Endothelial cell of hepatic sinusoid (primary cell): ENCODE data around the gene ZNF615.
"Not testable (repeated sequence)": the region's sequence is repeated elsewhere in the genome, so short reads cannot be mapped to it uniquely, and the experiment has no call there.

Experiments used
- in situ Hi-C: cut with HindIII; loops from 2 replicates; pipeline ENCODE4 v1.10.0; 2017; ENCODE audit warnings: low sequenced_read_pairs

Gene ZNF615

GRCh38 chr19:52007806-52008557 lies at the start of gene ZNF615:
Gene ZNF615, minus strand, starts transcription at chr19:52008211. Its CDS starts 4,500 bp downstream, at chr19:52003711.
- in situ Hi-C loops = no loop called here

GRCh38 chr19:52056480-52056879 lies 48.5 kb upstream of the ZNF615 start:
- in situ Hi-C loops = not testable (repeated sequence)

DNA sequence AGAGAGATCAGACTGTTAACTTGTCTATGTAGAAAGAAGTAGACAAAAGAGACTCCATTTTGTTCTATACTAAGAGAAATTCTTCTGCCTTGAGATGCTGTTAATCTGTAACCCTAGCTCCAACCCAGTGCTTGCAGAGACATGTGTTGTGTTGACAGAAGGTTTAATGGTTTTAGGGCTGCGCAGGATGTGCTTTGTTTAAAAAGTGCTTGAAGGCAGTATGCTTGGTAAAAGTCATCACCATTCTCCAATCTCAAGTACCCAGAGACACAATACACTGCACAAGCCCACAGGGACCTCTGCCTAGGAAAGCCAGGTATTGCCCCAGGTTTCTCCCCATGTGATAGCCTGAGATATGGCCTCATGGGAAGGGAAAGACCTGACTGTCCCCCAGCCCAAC lies 43.7 kb upstream of the ZNF615 start:
- in situ Hi-C loops = not testable (repeated sequence)

DNA sequence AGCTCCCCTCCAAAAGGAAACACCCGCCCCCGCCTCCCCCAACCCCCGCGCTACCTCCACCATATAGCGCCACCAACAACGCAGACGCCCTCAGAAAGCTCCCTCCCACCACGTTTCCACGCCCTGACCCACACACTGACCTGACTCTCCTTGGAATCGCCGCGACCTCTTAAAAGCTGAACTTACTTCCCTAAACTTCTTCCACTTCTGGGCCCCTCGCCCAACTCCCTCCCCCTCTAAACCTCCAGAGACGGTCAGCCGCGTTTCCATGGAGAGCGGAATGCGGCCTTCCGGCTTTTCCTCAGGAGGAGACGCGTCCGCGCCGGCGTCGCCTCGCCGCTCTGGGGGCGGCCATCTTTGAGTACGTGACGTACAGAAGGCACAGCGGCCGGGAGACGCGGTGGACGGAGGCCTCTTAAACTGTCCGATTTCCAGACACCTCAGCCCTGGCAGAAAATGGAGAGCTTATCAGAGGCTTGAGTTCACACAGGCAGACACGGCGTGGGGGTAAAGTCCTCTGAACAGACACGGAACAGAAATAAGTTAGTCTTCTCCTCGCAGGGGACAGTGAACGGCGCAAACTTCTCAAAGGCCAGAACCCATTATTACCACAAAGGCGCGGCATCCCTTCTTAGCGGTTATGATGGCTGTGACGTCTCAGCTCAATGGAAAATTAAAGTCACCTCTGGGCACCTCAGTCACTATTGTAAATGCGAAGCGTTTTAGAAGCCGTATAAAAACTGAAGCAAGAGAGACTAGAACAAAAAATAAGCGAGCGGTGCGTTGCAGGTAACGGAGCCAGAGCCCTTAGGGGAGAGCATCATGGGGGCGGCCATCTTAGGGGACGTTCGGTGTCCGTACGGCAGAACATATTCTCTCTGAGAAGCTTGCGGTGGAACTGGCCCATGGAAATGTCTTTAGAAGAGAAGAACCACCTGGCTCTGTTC lies 40.8 kb upstream of the ZNF615 start, which contains the start of gene ZNF432:
TSS of gene ZNF432 (minus strand) at position 284 of the 947 bp plus-strand sequence. CDS start 1,970 bp downstream, outside the sequence.
- in situ Hi-C loops = no loop called here

- in situ Hi-C loops = no loop called here
These were observed 31.2 kb upstream of the ZNF615 start for GRCh38 chr19:52039169-52039568.

DNA sequence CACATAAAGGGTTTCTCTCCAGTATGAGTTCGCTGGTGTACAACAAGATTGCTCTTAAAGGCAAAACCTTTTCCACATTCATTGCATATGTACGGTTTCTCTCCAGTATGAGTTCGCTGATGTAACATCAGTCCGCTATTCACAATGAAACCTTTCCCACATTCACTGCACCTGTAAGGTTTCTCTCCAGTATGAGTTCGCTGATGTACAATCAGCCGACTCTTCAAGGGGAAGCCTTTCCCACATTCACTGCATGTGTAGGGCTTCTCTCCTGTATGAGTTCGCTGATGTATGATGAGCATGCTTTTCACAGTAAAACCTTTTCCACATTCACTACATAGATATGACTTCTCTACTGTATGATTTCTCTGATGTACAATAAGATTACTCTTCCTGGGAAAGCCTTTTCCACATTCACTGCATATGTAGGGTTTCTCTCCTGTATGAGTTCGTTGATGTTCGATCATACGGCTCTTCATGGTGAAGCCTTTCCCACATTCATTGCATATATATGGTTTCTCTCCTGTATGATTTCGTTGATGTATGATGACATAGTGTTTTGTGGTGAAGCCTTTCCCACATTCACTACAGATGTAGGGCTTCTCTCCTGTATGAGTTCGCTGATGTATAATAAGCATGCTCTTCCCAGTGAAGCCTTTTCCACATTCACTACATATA lies 26.2 kb upstream of the ZNF615 start:
- in situ Hi-C loops = no loop called here

GRCh38 chr19:52028780-52029123 lies 20.7 kb upstream of the ZNF615 start:
- in situ Hi-C loops = no loop called here

DNA sequence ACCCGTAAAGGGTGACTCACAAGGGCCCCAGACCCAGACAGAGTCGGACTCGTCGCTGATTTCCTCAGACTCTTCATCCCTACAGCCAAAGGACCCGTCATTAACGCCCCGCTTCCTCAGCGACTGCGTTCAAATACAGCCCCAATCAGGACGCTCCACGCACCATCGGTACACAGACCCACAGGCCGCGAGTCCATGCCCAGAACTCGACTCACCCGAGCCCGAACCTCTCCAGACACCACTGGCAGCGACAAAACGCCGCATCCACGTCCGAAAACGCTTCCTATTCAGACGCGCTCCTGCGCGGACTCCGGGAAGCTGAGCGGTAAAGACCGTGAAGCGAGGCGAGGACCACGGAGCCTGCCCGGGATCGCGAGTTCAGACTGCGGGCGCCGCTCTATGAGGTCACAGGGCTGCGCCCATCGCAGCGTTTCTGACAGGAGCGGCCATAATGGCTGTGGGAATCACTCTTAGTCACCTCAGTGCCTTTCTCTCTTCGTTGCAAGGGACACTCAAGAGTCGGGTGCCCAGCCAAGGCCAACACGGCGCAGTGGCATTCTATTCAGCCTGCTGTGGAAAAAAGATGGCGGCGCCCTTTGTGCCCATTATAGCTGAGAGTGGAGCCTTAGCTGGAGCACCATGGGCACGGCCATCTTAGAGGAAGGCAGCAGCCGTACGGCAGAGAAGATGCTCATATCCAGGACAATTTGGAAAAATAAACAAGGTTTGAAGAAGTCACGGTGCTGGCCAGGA lies 20.2 kb upstream of the ZNF615 start, which contains the start of gene ZNF614:
TSS of gene ZNF614 (minus strand) at position 353 of the 753 bp plus-strand sequence. CDS start 2,634 bp downstream, outside the sequence.
- in situ Hi-C loops = no loop called here

DNA sequence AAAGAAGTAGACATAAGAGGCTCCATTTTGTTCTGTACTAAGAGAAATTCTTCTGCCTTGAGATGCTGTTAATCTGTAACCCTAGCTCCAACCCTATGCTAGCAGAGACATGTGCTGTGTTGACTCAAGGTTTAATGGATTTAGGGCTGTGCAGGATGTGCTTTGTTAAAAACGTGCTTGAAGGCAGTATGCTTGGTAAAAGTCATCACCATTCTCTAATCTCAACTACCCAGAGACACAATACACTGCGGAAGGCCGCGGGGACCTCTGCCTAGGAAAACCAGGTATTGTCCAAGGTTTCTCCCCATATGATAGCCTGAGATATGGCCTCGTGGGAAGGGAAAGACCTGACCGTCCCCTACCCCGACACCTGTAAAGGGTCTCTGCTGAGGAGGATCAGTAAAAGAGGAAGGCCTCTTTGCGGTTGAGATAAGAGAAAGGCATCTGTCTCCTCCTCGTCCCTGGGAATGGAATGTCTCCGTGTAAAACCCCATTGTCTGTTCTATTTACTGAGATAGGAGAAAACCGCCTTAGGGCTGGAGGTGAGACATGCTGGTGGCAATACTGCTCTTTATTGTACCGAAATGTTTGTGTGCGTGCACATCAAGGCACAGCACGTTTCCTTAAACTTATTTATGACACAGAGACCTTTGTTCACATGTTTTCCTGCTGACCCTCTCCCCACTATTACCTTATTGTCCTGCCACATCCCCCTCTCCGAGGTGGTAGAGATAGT lies 18.4 kb upstream of the ZNF615 start:
- in situ Hi-C loops = not testable (repeated sequence)

DNA sequence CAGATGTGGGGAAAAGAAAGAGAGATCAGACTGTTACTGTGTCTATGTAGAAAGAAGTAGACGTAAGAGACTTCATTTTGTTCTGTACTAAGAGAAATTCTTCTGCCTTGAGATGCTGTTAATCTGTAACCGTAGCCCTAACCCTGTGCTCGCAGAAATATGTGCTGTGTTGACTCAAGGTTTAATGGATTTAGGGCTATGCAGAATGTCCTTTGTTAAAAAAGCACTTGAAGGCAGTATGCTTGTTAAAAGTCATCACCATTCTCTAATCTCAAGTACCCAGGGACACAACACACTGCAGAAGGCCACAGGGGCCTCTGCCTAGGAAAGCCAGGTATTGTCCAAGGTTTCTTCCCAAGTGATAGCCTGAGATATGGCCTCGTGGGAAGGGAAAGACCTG lies 16.5 kb upstream of the ZNF615 start:
- in situ Hi-C loops = not testable (repeated sequence)

DNA sequence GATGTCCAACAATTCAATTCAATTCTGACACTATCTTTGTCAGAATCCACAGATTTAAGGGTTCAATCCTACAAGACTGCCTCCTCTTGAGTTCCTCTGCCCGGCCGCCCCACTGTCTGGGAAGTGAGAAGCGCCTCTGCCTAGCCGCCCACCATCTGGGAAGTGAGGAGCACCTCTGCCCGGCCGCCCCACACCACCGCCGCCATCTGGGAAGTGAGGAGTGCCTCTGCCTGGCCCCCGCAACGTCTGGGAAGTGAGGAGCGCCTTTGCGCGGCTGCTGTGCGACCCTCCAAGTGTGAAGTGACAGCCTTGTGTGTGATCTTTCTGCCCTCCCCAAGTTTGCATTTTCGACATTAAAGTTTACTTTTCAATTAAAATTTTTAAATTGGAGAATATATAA lies 14.2 kb upstream of the ZNF615 start:
- in situ Hi-C loops = no loop called here

- in situ Hi-C loops = no loop called here
These were observed 12.5 kb upstream of the ZNF615 start for GRCh38 chr19:52020506-52020905.

DNA sequence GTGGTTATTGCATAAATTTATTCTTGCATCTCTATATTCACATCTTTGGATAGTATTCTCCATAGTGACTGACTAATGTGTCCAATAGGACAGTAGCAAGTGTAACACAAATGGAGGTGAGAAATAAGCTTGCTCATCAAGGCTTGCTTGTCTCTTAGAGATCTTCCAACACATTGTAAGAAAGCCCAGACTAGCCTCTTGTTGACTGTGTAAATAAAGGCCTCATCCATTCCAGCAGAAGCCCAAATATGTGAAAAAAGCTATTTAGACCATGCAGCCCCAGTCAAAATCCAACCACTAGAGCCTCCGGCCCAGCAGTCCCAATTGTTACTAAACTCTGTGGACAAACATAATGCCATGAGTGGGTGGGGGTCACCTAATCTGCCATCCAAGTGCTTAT lies 2.7 kb upstream of the ZNF615 start:
- in situ Hi-C loops = loop anchor here (5.0 kb wide), 1 partner anchor 52 kb away; no protein-coding TSS in a partner anchor

GRCh38 chr19:52007451-52007805 lies 583 bp downstream of the ZNF615 start:
- in situ Hi-C loops = no loop called here

GRCh38 chr19:51994048-51994644 lies 13.9 kb downstream of the ZNF615 start:
- in situ Hi-C loops = no loop called here

GRCh38 chr19:51993422-51993821 lies 14.6 kb downstream of the ZNF615 start:
- in situ Hi-C loops = no loop called here

DNA sequence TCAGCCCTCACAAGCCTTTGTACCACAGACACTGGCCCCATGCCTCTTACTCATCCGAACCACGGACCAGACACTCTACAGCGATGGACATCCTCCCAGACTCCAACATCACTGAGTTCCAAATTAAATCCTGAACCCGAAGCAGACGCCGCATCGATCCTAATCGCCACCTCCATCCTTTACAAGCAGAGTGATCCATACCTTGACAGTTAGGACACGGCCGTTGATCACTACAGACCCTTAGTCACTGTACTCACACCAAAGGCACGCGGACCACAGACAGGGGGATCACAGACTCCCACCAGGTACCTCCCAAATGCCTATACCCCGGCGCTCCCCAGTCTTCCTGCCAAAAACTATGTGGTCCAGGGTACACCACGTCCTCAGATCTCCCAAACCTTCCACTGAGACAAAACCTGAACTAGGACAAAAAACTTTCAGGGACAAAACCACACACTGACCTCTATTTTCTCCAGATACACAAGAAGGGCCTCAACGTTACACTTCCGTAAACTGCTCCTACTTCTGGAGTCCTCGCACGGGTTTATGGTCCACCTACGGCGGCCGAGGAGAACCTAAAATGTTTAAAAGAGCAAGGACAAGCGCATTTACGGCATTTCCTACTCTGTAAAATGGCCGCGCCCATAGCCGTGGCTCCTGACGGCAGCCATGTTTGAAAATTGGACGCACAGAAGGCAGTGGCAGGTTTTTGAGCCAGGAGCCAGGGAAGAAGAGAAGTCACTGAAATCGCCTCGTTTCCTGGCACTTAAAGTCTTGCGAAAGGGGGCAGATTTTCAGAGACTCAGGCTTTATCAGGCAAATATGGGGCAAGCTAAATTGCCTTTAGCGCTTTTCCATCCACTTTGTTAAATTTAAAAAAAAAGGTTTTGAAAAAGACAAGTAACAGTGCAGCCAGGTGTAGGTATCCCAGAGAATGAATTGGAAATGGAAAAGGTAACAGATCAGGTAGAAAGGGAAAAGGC lies 21.4 kb downstream of the ZNF615 start, which contains the start of gene ZNF350:
TSS of gene ZNF350 (minus strand) at position 532 of the 983 bp plus-strand sequence. CDS start 12,480 bp downstream, outside the sequence.
- in situ Hi-C loops = no loop called here

GRCh38 chr19:51983361-51983760 lies 24.6 kb downstream of the ZNF615 start:
- in situ Hi-C loops = no loop called here
